NCI-H1417 treated with DMSO at 0.1 percent for 48 hours (cell line): ENCODE results near the gene USP24.
"Not testable (repeated sequence)": the region's sequence is repeated elsewhere in the genome, so short reads cannot be mapped to it uniquely, and the experiment has no call there.

Experiments used
- DNase-seq: peaks from one replicate; lab custom pipeline; 2025; lab: John Stamatoyannopoulos, UW

Gene USP24

GRCh38 chr1:55232448-55233144, 17.4 kb upstream of the USP24 start:
- DNase-seq = no peak

GRCh38 chr1:55231745-55232144, 16.6 kb upstream of the USP24 start:
- no peak for DNase-seq

GRCh38 chr1:55230659-55231058, 15.5 kb upstream of the USP24 start:
- no peak for DNase-seq

- not testable (repeated sequence) for DNase-seq
Measured at GRCh38 chr1:55229726-55230125, 14.6 kb upstream of the USP24 start.

- DNase-seq = no peak
Measured at GRCh38 chr1:55225228-55225627, 10.1 kb upstream of the USP24 start.

GRCh38 chr1:55224729-55225128, 9.6 kb upstream of the USP24 start:
- DNase-seq = no peak

- DNase-seq = no peak
Measured at GRCh38 chr1:55222152-55222551, 7.0 kb upstream of the USP24 start.

- DNase-seq = no peak
Measured at GRCh38 chr1:55217226-55217986, 2.2 kb upstream of the USP24 start.

GRCh38 chr1:55216096-55216495, 932 bp upstream of the USP24 start:
- DNase-seq = no peak

- DNase-seq = no peak
Measured at GRCh38 chr1:55214934-55215193, 300 bp downstream of the USP24 start.

GRCh38 chr1:55214212-55214933, 791 bp downstream of the USP24 start:
- no peak for DNase-seq

- no peak for DNase-seq
Measured at GRCh38 chr1:55213885-55214211, 1.3 kb downstream of the USP24 start.

GRCh38 chr1:55213151-55213884, 1.8 kb downstream of the USP24 start:
- DNase-seq = no peak

GRCh38 chr1:55212349-55213150, 2.6 kb downstream of the USP24 start:
- no peak for DNase-seq

GRCh38 chr1:55211863-55212262, 3.3 kb downstream of the USP24 start:
- no peak for DNase-seq

- DNase-seq = no peak
Measured at GRCh38 chr1:55210990-55211801, 4.0 kb downstream of the USP24 start.

- no peak for DNase-seq
Measured at GRCh38 chr1:55209247-55209646, 5.9 kb downstream of the USP24 start.

- DNase-seq = no peak
Measured at GRCh38 chr1:55206210-55206609, 9.0 kb downstream of the USP24 start.

- no peak for DNase-seq
Measured at GRCh38 chr1:55204997-55205396, 10.2 kb downstream of the USP24 start.

GRCh38 chr1:55203064-55203463, 12.1 kb downstream of the USP24 start:
- no peak for DNase-seq

- DNase-seq = no peak
Measured at GRCh38 chr1:55200667-55201066, 14.5 kb downstream of the USP24 start.
